Tibial artery (tissue), 4 donors: Measurements from ENCODE around the gene MRPL9.

Experiments
- DNase-seq, 2 donors: peaks; one replicate each; pipeline ENCODE4 v3.0.0-alpha.2; 2019
- H3K27ac ChIP-seq, 2 donors: fragments of 200-600 bp; sonication (generic) in 1 of 2; 1 replicate in 1 of 2; 2 replicates in 1 of 2; pipeline ENCODE4 v1.5.1; 2018 to 2019; ENCODE audit warnings: mild to moderate bottlenecking in 1 of 2
- H3K27me3 ChIP-seq, 2 donors: fragments of 200-600 bp; sonication (generic) in 1 of 2; one replicate each; pipeline versions ENCODE4 v1.5.1 to v1.6.0; 2016 to 2019
- H3K36me3 ChIP-seq, 3 donors: fragments of 200-600 bp; sonication (generic) in 2 of 3; one replicate each; pipeline ENCODE4 v1.5.1; 2016 to 2019; ENCODE audit warnings: mild to moderate bottlenecking in 2 of 3
- H3K4me1 ChIP-seq, 4 donors: fragments of 200-600 bp; sonication (generic) in 2 of 4; 1 replicate in 3 of 4; 2 replicates in 1 of 4; pipeline ENCODE4 v1.5.1; 2016 to 2019
- H3K4me3 ChIP-seq, 2 donors: fragments of 200-600 bp; sonication (generic) in 1 of 2; 1 replicate in 1 of 2; 2 replicates in 1 of 2; pipeline ENCODE4 v1.5.1; 2018 to 2019; ENCODE audit warnings: mild to moderate bottlenecking in 2 of 2
- H3K9me3 ChIP-seq, 3 donors: fragments of 200-600 bp; sonication (generic) in 1 of 3; one replicate each; pipeline ENCODE4 v1.5.1; 2016 to 2019
- CTCF ChIP-seq, 2 experiments: fragments of 200-600 bp in 1 of 2; fragments of 450-650 bp in 1 of 2; IDR thresholded peaks; one replicate each; pipeline ENCODE4 v1.5.1; 2017 to 2019; ENCODE audit warnings: antibody characterized with exemption in 2 of 2, mild to moderate bottlenecking in 1 of 2, moderate library complexity in 1 of 2
- intact Hi-C: fragments of 100-400 bp; cut with DNase I; formaldehyde crosslinking; loops from one replicate; pipeline ENCODE4 v1.15.0; 2023; ENCODE audit warnings: low total_unique reads

The MRPL9 gene

GRCh38 chr1:151802372-151802771 is 39.1 kb upstream of the MRPL9 start:
- H3K4me1 ChIP-seq, result no peaks in the 10 kb centered on the region
- H3K27ac ChIP-seq, result no peak overlapping the region
- H3K4me3 ChIP-seq, result no peak overlapping the region
- peaks cover 0 to 8% (median 0%) of the 10 kb centered on the region in 3 donors for H3K36me3 ChIP-seq
- H3K27me3 ChIP-seq, result peaks cover 0 to 64% of the 10 kb centered on the region in 2 donors
- intact Hi-C loops, result no loop called here
- no peak for TF ChIP-seq CTCF (IDR thresholded peaks at IDR 0.05)
- DNase-seq, result peak in 1 of 2 donors; percentile 55
- no peaks in the 10 kb centered on the region for H3K9me3 ChIP-seq

- TF ChIP-seq CTCF (IDR thresholded peaks at IDR 0.05), result no peak
- Histone ChIP-seq H3K4me3 (no peak overlapping the region), H3K9me3 (no peaks in the 10 kb centered on the region), H3K27me3 (peaks cover 0 to 61% of the 10 kb centered on the region in 2 donors), H3K27ac (no peak overlapping the region), H3K36me3 (peaks cover 0 to 3% (median 0%) of the 10 kb centered on the region in 3 donors), H3K4me1 (no peaks in the 10 kb centered on the region)
- intact Hi-C loops, result no loop called here
- no peak for DNase-seq
Observed at GRCh38 chr1:151801846-151802245, 38.5 kb upstream of the MRPL9 start.

- DNase-seq, result no peak
- Histone ChIP-seq H3K4me1 (no peaks in the 10 kb centered on the region), H3K36me3 (no peaks in the 10 kb centered on the region), H3K4me3 (no peak overlapping the region), H3K27ac (no peak overlapping the region), H3K27me3 (peaks cover 0 to 59% of the 10 kb centered on the region in 2 donors), H3K9me3 (no peaks in the 10 kb centered on the region)
- no peak for TF ChIP-seq CTCF (IDR thresholded peaks at IDR 0.05)
- intact Hi-C loops, result no loop called here
Observed at GRCh38 chr1:151801310-151801820, 38.1 kb upstream of the MRPL9 start.

- TF ChIP-seq CTCF (IDR thresholded peaks at IDR 0.05), result no peak
- H3K27ac ChIP-seq, result no peak overlapping the region
- no peaks in the 10 kb centered on the region for H3K36me3 ChIP-seq
- H3K4me1 ChIP-seq, result no peaks in the 10 kb centered on the region
- no peaks in the 10 kb centered on the region for H3K9me3 ChIP-seq
- H3K27me3 ChIP-seq, result peaks cover 0 to 59% of the 10 kb centered on the region in 2 donors
- no peak overlapping the region for H3K4me3 ChIP-seq
- DNase-seq, result no peak
- intact Hi-C loops, result no loop called here
Observed at GRCh38 chr1:151800830-151801229, 37.5 kb upstream of the MRPL9 start.

GRCh38 chr1:151799179-151800022 is 36.1 kb upstream of the MRPL9 start:
- TF ChIP-seq CTCF (IDR thresholded peaks at IDR 0.05), result no peak
- Histone ChIP-seq H3K4me1 (no peaks in the 10 kb centered on the region), H3K27ac (no peak overlapping the region), H3K27me3 (peaks cover 0 to 49% of the 10 kb centered on the region in 2 donors), H3K36me3 (no peaks in the 10 kb centered on the region), H3K4me3 (no peak overlapping the region), H3K9me3 (no peaks in the 10 kb centered on the region)
- no peak for DNase-seq
- intact Hi-C loops, result no loop called here
